Suprapubic skin (tissue), 4 donors: ENCODE data around the gene PTPRM.

ENCODE experiments used
- EP300 ChIP-seq: sonication (generic); formaldehyde crosslinking; IDR thresholded peaks from one replicate; pipeline ENCODE4 v1.6.1; 2017; ENCODE audit warnings: antibody characterized with exemption
- POLR2A ChIP-seq, 2 donors: fragments of 450-650 bp; IDR thresholded peaks; one replicate each; pipeline ENCODE4 v1.6.1; 2017; ENCODE audit warnings: antibody characterized with exemption in 2 of 2, mild to moderate bottlenecking in 2 of 2, moderate library complexity in 2 of 2
- POLR2AphosphoS5 ChIP-seq, 3 donors: sonication (generic); formaldehyde crosslinking; IDR thresholded peaks; one replicate each; pipeline ENCODE4 v1.6.1; 2017; ENCODE audit warnings: antibody characterized with exemption in 3 of 3
- TF ChIP-seq, protein P1 (sequence below), 2 donors: fragments of 200-600 bp in 1 of 2; fragments of 450-650 bp in 1 of 2; sonication (generic) in 1 of 2; IDR thresholded peaks; one replicate each; pipeline ENCODE4 v1.5.1; 2016 to 2019; ENCODE audit warnings: antibody characterized with exemption in 2 of 2, mild to moderate bottlenecking in 1 of 2, moderate library complexity in 1 of 2

- TF ChIP-seq, protein P1, sequence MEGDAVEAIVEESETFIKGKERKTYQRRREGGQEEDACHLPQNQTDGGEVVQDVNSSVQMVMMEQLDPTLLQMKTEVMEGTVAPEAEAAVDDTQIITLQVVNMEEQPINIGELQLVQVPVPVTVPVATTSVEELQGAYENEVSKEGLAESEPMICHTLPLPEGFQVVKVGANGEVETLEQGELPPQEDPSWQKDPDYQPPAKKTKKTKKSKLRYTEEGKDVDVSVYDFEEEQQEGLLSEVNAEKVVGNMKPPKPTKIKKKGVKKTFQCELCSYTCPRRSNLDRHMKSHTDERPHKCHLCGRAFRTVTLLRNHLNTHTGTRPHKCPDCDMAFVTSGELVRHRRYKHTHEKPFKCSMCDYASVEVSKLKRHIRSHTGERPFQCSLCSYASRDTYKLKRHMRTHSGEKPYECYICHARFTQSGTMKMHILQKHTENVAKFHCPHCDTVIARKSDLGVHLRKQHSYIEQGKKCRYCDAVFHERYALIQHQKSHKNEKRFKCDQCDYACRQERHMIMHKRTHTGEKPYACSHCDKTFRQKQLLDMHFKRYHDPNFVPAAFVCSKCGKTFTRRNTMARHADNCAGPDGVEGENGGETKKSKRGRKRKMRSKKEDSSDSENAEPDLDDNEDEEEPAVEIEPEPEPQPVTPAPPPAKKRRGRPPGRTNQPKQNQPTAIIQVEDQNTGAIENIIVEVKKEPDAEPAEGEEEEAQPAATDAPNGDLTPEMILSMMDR (IDR thresholded peaks at IDR 0.05) = no peak
- TF ChIP-seq POLR2A (IDR thresholded peaks at IDR 0.05) (no peak), POLR2AphosphoS5 (IDR thresholded peaks at IDR 0.05) (no peak), EP300 (no peak)
Observed at GRCh38 chr18:7914834-7915670, 347.9 kb downstream of the PTPRM start.
